Right lobe of liver (tissue), 6 donors: ENCODE measurements around the gene SPEF2. TPM values are rescaled to one million over a fixed set of nuclear protein-coding genes. Genes with fewer than 3 reads are reported as not detected.

Source experiments
- ATAC-seq, 4 donors: fragments of 200-7000 bp; cut with Tn5 transposase; one replicate each; pipeline ENCODE4 v1.9.1; 2020; ENCODE audit warnings: mild to moderate bottlenecking in 4 of 4, moderate library complexity in 4 of 4
- DNase-seq, 3 donors: peaks; one replicate each; pipeline ENCODE4 v3.0.0-alpha.2; 2020
- H3K27ac ChIP-seq, 3 donors: fragments of 200-600 bp; one replicate each; pipeline ENCODE4 v1.8.0; 2022
- H3K27me3 ChIP-seq, 2 donors: fragments of 200-600 bp; one replicate each; pipeline ENCODE4 v1.8.0; 2022
- H3K36me3 ChIP-seq, 4 donors: fragments of 200-600 bp; sonication (generic) in 1 of 4; one replicate each; pipeline versions ENCODE4 v1.5.1 to v1.8.0; 2017 to 2022; ENCODE audit warnings: control low read depth in 1 of 4
- H3K4me1 ChIP-seq, 4 donors: fragments of 200-600 bp; sonication (generic) in 1 of 4; one replicate each; pipeline versions ENCODE4 v1.5.1 to v1.8.0; 2017 to 2022; ENCODE audit warnings: control low read depth in 1 of 4
- H3K4me3 ChIP-seq, 3 donors: fragments of 200-600 bp; one replicate each; pipeline ENCODE4 v1.8.0; 2022
- H3K9me3 ChIP-seq, 4 donors: fragments of 200-600 bp; sonication (generic) in 1 of 4; one replicate each; pipeline versions ENCODE4 v1.5.1 to v1.8.0; 2017 to 2022; ENCODE audit warnings: control low read depth in 1 of 4
- POLR2A ChIP-seq: fragments of 450-650 bp; IDR thresholded peaks from one replicate; pipeline ENCODE4 v1.6.1; 2017; ENCODE audit warnings: antibody characterized with exemption, mild to moderate bottlenecking
- WGBS: methylation state at CpG from one replicate; pipeline ENCODE4 v1.1.6; 2018; ENCODE audit warnings: low coverage, low lambda C conversion rate; ENCODE audit not compliant: insufficient coverage; ENCODE audit errors: missing lambda C conversion rate; 5-methylcytosine and 5-hydroxymethylcytosine counted together
- intact Hi-C, 2 donors: fragments of 100-400 bp; cut with DNase I; formaldehyde crosslinking; loops; one replicate each; pipeline versions ENCODE4 v1.11.2 to v1.14.1; 2022
- total RNA-seq, 6 experiments: library from RNA; depleted of rRNA in 2 of 6; stranded (reverse); fragments of >200 nt in 2 of 6; fragmentation: NEBNext Ultra II Directional in 3 of 6; extraction: Animal tissue kit (Norgen Biotek cat#: 25700) in 3 of 6; gene quantifications; one replicate each; pipeline versions ENCODE4 v1.1.0 to v1.2.4, GENCODE V29; 2016 to 2023
- TF ChIP-seq, protein P1 (sequence below), 4 donors: fragments of 200-600 bp in 3 of 4; fragments of 450-650 bp in 1 of 4; IDR thresholded peaks; one replicate each; pipeline versions ENCODE4 v1.5.1 to v1.8.0; 2016 to 2022; ENCODE audit warnings: antibody characterized with exemption in 4 of 4, mild to moderate bottlenecking in 2 of 4
- donor health status: DM: no; HTN: yes; CAD: no.
- donor health status: DM: no; HTN: no; CAD: no.
- donor health status: DM: no; HTN: no; CAD: no.
- donor health status: DM: no; HTN: yes; CAD: no.
- donor health status: DM: no; HTN: yes; CAD: no.

Gene SPEF2
- total RNA-seq, 6 experiments from 2014 or later, result 0.74 to 3.3 (median 2.0) TPM

DNA sequence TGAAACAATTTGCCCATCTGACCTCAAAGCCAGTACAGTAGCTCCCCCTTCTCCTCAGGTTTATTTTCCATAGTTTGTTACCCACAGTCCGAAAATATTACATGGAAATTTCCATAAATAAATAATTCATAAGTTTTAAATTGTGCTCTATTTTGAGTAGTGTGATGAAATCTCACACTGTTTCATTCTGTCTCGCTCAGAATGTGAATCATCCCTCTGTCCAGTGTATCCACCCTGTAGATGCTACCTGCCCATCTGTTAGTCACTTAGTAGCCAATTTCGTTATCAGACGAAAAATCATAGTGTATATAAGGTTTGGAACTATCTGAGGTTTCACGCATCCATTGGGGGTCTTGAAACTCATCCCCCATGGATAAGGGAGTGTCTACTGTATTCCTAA lies 138.3 kb downstream of the SPEF2 start:
- no peak for ATAC-seq

DNA sequence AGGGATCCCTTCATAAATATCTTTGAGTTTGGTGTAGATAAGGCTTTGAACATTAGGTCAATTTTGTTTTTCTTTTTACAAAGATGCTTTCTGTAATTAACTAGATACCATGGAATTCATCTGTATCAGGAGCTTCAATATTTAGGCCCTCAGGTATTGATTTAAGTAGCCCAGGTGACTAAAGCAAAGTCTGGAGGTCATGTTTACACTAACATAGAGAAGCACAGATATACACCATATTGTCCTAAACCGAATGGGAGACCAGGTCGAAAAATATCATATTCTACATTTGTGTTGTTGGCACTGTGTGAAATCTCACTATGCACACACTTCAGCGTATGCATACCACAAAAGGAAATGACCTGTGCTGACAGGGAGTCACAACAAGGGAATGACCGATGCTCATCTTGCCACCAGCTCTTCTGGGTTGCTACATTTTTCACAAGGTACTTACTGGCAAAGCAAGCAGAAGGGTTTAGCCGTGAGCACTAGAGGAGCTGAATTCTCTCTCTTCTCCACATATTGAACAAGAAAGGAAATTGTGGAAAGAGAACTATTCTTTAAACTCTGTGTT lies 140.6 kb downstream of the SPEF2 start:
- H3K27me3 ChIP-seq, result no peaks in the 10 kb centered on the region
- ATAC-seq, result peak; percentile 64 to 81 (median 70)
- TF ChIP-seq, protein P1, sequence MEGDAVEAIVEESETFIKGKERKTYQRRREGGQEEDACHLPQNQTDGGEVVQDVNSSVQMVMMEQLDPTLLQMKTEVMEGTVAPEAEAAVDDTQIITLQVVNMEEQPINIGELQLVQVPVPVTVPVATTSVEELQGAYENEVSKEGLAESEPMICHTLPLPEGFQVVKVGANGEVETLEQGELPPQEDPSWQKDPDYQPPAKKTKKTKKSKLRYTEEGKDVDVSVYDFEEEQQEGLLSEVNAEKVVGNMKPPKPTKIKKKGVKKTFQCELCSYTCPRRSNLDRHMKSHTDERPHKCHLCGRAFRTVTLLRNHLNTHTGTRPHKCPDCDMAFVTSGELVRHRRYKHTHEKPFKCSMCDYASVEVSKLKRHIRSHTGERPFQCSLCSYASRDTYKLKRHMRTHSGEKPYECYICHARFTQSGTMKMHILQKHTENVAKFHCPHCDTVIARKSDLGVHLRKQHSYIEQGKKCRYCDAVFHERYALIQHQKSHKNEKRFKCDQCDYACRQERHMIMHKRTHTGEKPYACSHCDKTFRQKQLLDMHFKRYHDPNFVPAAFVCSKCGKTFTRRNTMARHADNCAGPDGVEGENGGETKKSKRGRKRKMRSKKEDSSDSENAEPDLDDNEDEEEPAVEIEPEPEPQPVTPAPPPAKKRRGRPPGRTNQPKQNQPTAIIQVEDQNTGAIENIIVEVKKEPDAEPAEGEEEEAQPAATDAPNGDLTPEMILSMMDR (IDR thresholded peaks at IDR 0.05), result no peak
- TF ChIP-seq POLR2A, result no peak
- H3K4me3 ChIP-seq, result no peak overlapping the region
- H3K9me3 ChIP-seq, result no peaks in the 10 kb centered on the region
- DNase-seq, result no peak
- H3K4me1 ChIP-seq, result peaks cover 0 to 7% (median 0%) of the 10 kb centered on the region in 4 donors
- no peaks in the 10 kb centered on the region for H3K36me3 ChIP-seq
- intact Hi-C loops, result no loop called here
- WGBS, result 29% methylated on average over 5 of the region's 5 CpGs
- no peak overlapping the region for H3K27ac ChIP-seq

More for the DNA sequence above, 138.3 kb downstream of the SPEF2 start:
- Histone ChIP-seq H3K36me3 (no peaks in the 10 kb centered on the region), H3K4me1 (peaks cover 0 to 7% (median 0%) of the 10 kb centered on the region in 4 donors), H3K27me3 (no peaks in the 10 kb centered on the region), H3K27ac (no peak overlapping the region), H3K9me3 (no peaks in the 10 kb centered on the region), H3K4me3 (no peak overlapping the region)
- no peak for TF ChIP-seq POLR2A
- TF ChIP-seq, protein P1 (IDR thresholded peaks at IDR 0.05), result no peak
- 67% methylated on average over 5 of the region's 5 CpGs for WGBS
- intact Hi-C loops, result no loop called here
- no peak for DNase-seq

DNA sequence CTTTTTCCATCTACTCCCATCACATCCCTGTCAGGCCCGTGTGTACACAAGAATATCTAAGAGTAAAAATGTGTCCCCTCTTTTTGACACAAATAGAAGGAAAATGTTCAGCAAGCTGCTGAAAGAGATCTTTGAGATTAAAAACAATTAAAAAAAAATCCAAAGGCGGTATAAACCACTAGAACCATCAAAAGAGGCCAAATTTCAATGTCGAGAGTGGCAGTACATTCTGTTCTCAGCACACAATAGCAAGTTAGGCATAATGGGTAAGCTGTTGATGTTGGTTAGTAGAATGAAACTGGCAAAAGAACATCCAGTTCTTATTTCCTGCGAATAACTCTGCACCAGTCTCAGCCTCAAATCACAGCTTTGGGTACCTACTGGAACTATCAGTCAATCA lies 143.9 kb downstream of the SPEF2 start:
- H3K27me3 ChIP-seq, result no peaks in the 10 kb centered on the region
- H3K4me1 ChIP-seq, result peaks cover 0 to 7% (median 0%) of the 10 kb centered on the region in 4 donors
- 84% methylated on average over 4 of the region's 4 CpGs for WGBS
- DNase-seq (no peak), ATAC-seq (no peak)
- TF ChIP-seq POLR2A, result no peak
- TF ChIP-seq, protein P1 (IDR thresholded peaks at IDR 0.05), result no peak
- no peak overlapping the region for H3K4me3 ChIP-seq
- intact Hi-C loops, result no loop called here
- no peaks in the 10 kb centered on the region for H3K36me3 ChIP-seq
- H3K27ac ChIP-seq, result no peak overlapping the region
- no peaks in the 10 kb centered on the region for H3K9me3 ChIP-seq

GRCh38 chr5:35762368-35762767 lies 144.7 kb downstream of the SPEF2 start:
- no peak for TF ChIP-seq POLR2A
- TF ChIP-seq, protein P1 (IDR thresholded peaks at IDR 0.05), result no peak
- H3K27ac ChIP-seq, result no peak overlapping the region
- H3K36me3 ChIP-seq, result no peaks in the 10 kb centered on the region
- H3K9me3 ChIP-seq, result no peaks in the 10 kb centered on the region
- no peak overlapping the region for H3K4me3 ChIP-seq
- intact Hi-C loops, result no loop called here
- DNase-seq (no peak), ATAC-seq (no peak)
- 64% methylated on average over 3 of the region's 3 CpGs for WGBS
- peaks cover 0 to 7% (median 0%) of the 10 kb centered on the region in 4 donors for H3K4me1 ChIP-seq
- H3K27me3 ChIP-seq, result no peaks in the 10 kb centered on the region

- H3K27ac ChIP-seq, result no peak overlapping the region
- no peak for TF ChIP-seq POLR2A
- TF ChIP-seq, protein P1 (IDR thresholded peaks at IDR 0.05), result no peak
- H3K36me3 ChIP-seq, result no peaks in the 10 kb centered on the region
- no peak for DNase-seq
- no peak overlapping the region for H3K4me3 ChIP-seq
- no peaks in the 10 kb centered on the region for H3K4me1 ChIP-seq
- no peaks in the 10 kb centered on the region for H3K27me3 ChIP-seq
- no peak for ATAC-seq
- no peaks in the 10 kb centered on the region for H3K9me3 ChIP-seq
- intact Hi-C loops, result no loop called here
- 55% methylated on average over 1 of the region's 1 CpG for WGBS
These were observed 148.3 kb downstream of the SPEF2 start for GRCh38 chr5:35765921-35766320.
